Eye (tissue), 1 donor: ENCODE data around the gene DENND4A.
"Not testable (repeated sequence)": the region's sequence is repeated elsewhere in the genome, so short reads cannot be mapped to it uniquely, and the experiment has no call there.

ENCODE experiments used
- DNase-seq: peaks from one replicate; pipeline ENCODE4 v3.0.0-alpha.2; 2015

Gene DENND4A

GRCh38 chr15:65626856-65627255 lies 165.2 kb downstream of the DENND4A start:
- no peak for DNase-seq

DNA sequence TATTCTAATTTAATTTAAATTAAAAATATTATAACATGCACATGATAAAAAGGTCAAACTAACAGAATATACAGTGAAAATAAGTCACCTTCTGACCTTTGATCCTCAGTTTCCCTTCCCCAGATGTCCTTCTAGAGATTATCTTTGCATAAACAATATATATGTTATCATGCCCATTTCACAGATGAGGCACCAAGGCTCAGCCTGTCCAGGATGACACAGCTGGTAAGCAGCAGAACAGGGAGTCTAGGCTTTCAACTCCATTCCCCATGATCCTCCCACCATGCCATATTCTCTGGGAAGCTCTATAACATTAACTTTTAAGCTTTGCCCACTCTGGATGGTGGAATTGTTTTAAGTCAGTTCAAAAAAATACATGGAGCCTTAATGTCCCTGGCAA lies 169.0 kb downstream of the DENND4A start:
- DNase-seq = no peak

- no peak for DNase-seq
These were observed 170.5 kb downstream of the DENND4A start, which contains the start of gene SLC24A1 for GRCh38 chr15:65621638-65622037. SLC24A1 (plus strand) TSS chr15:65621938; CDS start chr15:65624081, 2,143 bp downstream.

- DNase-seq = no peak
These were observed 171.3 kb downstream of the DENND4A start for GRCh38 chr15:65620833-65621232.

GRCh38 chr15:65619626-65620290 lies 172.3 kb downstream of the DENND4A start:
- no peak for DNase-seq

DNA sequence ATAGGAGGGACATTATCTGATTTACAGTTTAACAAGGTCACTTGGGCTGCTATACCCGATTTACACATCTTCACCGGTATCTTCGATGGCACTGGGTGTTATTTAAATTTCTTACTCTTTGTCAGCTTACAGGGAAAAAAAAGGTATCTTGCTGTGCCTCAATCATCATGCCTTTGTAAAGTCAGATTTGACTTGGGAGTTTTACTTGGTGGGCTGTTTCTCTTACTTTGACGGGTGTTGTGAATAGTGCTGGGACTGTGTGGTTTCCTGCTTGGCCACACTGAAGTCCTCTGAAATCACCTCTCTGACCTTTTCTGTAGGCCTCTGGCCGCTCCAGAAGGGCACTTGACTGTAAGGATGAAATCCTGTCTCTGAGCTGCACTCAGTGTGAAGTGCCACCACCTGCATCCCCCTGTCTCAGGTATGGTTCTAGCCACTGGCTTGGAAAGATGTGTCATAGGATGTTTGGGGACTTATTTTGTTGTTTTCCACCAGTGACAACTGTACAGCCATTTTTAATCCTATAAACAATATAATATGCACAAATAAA lies 173.5 kb downstream of the DENND4A start:
- no peak for DNase-seq

- DNase-seq = not testable (repeated sequence)
These were observed 176.2 kb downstream of the DENND4A start for GRCh38 chr15:65615887-65616286.

GRCh38 chr15:65612949-65613744 lies 178.9 kb downstream of the DENND4A start:
- peak; percentile 8 for DNase-seq

- no peak for DNase-seq
These were observed 179.5 kb downstream of the DENND4A start for GRCh38 chr15:65612616-65612946.

- DNase-seq = peak; percentile 20
These were observed 180.0 kb downstream of the DENND4A start for GRCh38 chr15:65611888-65612615.

GRCh38 chr15:65610871-65611718 lies 181.0 kb downstream of the DENND4A start, which contains the start of gene INTS14:
INTS14 (minus strand) TSS chr15:65611131; CDS start chr15:65607380, 3,751 bp downstream.
- DNase-seq = peak; percentile 98
